ENCODE results near the gene LPP.

DNA sequence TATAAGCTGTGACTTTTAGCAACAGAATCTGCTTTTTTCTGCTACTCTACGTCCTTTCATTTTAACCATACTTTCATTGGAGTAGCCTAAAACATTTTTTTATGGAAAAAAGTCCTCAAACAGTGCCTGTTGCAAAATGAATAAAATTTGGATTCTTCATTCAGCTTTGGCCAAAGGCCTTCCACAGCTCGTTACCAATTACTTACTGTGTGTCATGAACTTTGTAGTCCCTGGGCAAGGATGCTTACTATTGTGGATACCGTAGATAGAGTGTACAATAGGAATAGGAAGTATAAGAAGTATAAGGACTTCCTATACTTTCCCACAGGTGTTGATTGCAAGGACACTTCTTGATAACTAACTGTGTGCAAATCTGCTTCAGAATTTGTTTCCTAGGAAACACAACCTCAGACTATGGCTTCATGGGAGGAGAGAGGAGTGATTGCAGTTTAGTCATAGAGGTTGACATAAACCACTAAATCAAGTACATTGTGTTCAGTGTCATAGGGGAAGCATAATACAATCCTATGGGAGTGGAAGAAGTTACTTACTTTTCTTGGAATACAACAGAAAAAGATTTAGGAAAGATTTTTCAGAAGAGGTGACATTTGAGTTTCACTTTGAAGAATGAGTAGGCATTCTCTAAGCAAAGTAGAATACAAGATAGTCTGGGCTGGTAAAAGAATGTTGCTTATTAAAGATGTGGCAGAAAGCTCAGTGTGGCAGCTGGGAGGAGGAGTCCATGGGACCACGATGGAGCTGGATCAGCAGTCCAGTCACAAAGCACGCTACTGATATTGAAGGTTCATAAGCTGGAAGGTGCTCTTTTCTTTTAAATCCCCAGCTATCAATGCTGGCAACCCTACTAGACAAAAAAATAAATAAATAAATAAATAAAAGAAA, 708.1 kb downstream of the LPP start:
- TF ChIP-seq, protein P1, sequence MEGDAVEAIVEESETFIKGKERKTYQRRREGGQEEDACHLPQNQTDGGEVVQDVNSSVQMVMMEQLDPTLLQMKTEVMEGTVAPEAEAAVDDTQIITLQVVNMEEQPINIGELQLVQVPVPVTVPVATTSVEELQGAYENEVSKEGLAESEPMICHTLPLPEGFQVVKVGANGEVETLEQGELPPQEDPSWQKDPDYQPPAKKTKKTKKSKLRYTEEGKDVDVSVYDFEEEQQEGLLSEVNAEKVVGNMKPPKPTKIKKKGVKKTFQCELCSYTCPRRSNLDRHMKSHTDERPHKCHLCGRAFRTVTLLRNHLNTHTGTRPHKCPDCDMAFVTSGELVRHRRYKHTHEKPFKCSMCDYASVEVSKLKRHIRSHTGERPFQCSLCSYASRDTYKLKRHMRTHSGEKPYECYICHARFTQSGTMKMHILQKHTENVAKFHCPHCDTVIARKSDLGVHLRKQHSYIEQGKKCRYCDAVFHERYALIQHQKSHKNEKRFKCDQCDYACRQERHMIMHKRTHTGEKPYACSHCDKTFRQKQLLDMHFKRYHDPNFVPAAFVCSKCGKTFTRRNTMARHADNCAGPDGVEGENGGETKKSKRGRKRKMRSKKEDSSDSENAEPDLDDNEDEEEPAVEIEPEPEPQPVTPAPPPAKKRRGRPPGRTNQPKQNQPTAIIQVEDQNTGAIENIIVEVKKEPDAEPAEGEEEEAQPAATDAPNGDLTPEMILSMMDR (IDR thresholded peaks at IDR 0.05; ENCODE audit: borderline replicate concordance, extremely low read depth, low read length, poor library complexity, severe bottlenecking), result no peak
- no peak for TF ChIP-seq EZH2 (IDR thresholded peaks at IDR 0.05; ENCODE audit: borderline replicate concordance, low read depth, low read length, severe bottlenecking)

All from DND-41 (cell line).